Endothelial cell of umbilical vein (primary cell): Measurements from ENCODE around the gene PRTN3. TPM values are rescaled to one million over a fixed set of nuclear protein-coding genes. Genes with fewer than 3 reads are reported as not detected.

ENCODE experiments used
- BruUV-seq: library from RNA; stranded (reverse); fragments of 400-500 nt; replicated peaks from 2 replicates; lab custom pipeline; 2021; lab: Mats Ljungman, UMichigan
- CTCF ChIA-PET: fragments of 300-600, 350-600 bp; sonication (Branson Sonifier 250); formaldehyde crosslinking; loops from one replicate; lab custom pipeline; 2021; ENCODE audit warnings: antibody characterized with exemption, inconsistent platforms; lab: Charles Lee
- POLR2A ChIA-PET: fragments of 300-600, 350-600 bp; sonication (Branson Sonifier 250); formaldehyde crosslinking; loops from one replicate; lab custom pipeline; 2021; ENCODE audit warnings: antibody characterized with exemption, inconsistent platforms; lab: Charles Lee
- DNase-seq: peaks from one replicate; pipeline ENCODE4 v3.0.0-alpha.2; 2011; ENCODE audit warnings: low read depth, low spot score
- FAIRE-seq: peaks from 2 replicates; lab custom pipeline; 2011; peaks lifted over from hg19 to GRCh38; lab: Jason Lieb, UNC
- H2AFZ ChIP-seq: 2 replicates; pipeline ENCODE4 v1.6.0; 2012; ENCODE audit warnings: low read depth, low read length, control low read depth, inconsistent platforms
- H3K27ac ChIP-seq: 2 replicates; pipeline ENCODE4 v1.5.1; 2011; ENCODE audit warnings: low read depth, mild to moderate bottlenecking, control low read depth, low read length, moderate library complexity; ENCODE audit not compliant: insufficient read depth
- H3K27me3 ChIP-seq, 2 experiments: 2 replicates each; pipeline versions ENCODE4 v1.6.0 to v1.6.1; 2011; ENCODE audit warnings: low read length in 2 of 2, mixed read lengths in 1 of 2; ENCODE audit not compliant: control insufficient read depth in 2 of 2, insufficient read depth in 2 of 2
- H3K36me3 ChIP-seq, 2 experiments: 2 replicates in 1 of 2; 3 replicates in 1 of 2; pipeline ENCODE4 v1.5.1; 2011; ENCODE audit warnings: low read length in 2 of 2, mild to moderate bottlenecking in 1 of 2, moderate library complexity in 1 of 2; ENCODE audit not compliant: control insufficient read depth in 2 of 2, insufficient read depth in 2 of 2; ENCODE audit errors: extremely low read depth in 1 of 2
- H3K4me1 ChIP-seq: 3 replicates; pipeline ENCODE4 v1.5.1; 2011; ENCODE audit warnings: mild to moderate bottlenecking, low read length; ENCODE audit not compliant: control insufficient read depth, insufficient read depth; ENCODE audit errors: extremely low read depth
- H3K4me2 ChIP-seq: 2 replicates; pipeline ENCODE4 v1.6.1; 2011; ENCODE audit warnings: low read length, control low read depth, mixed read lengths; ENCODE audit not compliant: insufficient read depth
- H3K4me3 ChIP-seq, 3 experiments: fragments of 200-600 bp in 1 of 3; sonication (generic), shearing (Covaris generic) in 1 of 3; replicated peaks in 1 of 3; 2 replicates each; pipeline ENCODE4 v1.5.1; 2011 to 2016; ENCODE audit warnings: control low read depth in 3 of 3, low read length in 3 of 3, mild to moderate bottlenecking in 2 of 3, inconsistent platforms in 1 of 3, low read depth in 1 of 3, moderate library complexity in 1 of 3; ENCODE audit not compliant: insufficient read depth in 1 of 3
- H3K79me2 ChIP-seq: 2 replicates; pipeline ENCODE4 v1.6.0; 2012; ENCODE audit warnings: low read length, inconsistent platforms; ENCODE audit not compliant: control insufficient read depth, insufficient read depth
- H3K9ac ChIP-seq: replicated peaks from 2 replicates; pipeline ENCODE3; 2011; ENCODE audit warnings: low read length, control low read depth; ENCODE audit not compliant: insufficient read depth; ENCODE audit errors: extremely low read depth
- H3K9me1 ChIP-seq: replicated peaks from 3 replicates; pipeline ENCODE4 v1.6.0; 2011; ENCODE audit warnings: mild to moderate bottlenecking, low read length; ENCODE audit not compliant: control insufficient read depth, insufficient read depth; ENCODE audit errors: extremely low read depth
- H3K9me3 ChIP-seq: replicated peaks from 2 replicates; pipeline ENCODE4 v1.5.1; 2012; ENCODE audit warnings: low read length, inconsistent platforms; ENCODE audit not compliant: control insufficient read depth, insufficient read depth
- H4K20me1 ChIP-seq: replicated peaks from 2 replicates; pipeline ENCODE3; 2011; ENCODE audit warnings: mild to moderate bottlenecking, low read length; ENCODE audit not compliant: control insufficient read depth, insufficient read depth; ENCODE audit errors: extremely low read depth
- EZH2 ChIP-seq: IDR thresholded peaks from 2 replicates; pipeline ENCODE4 v1.6.1; 2012; ENCODE audit warnings: borderline replicate concordance, low read depth, mild to moderate bottlenecking, moderate library complexity, low read length, inconsistent platforms; ENCODE audit not compliant: severe bottlenecking
- FOS ChIP-seq: IDR thresholded peaks from 2 replicates; pipeline ENCODE4 v1.6.1; 2011; ENCODE audit warnings: mild to moderate bottlenecking, low read length, moderate library complexity, borderline replicate concordance; ENCODE audit not compliant: insufficient read depth
- GATA2 ChIP-seq: IDR thresholded peaks from 2 replicates; pipeline ENCODE4 v1.7.0; 2011; ENCODE audit warnings: low read depth, mild to moderate bottlenecking, moderate library complexity, mixed read lengths, low read length; ENCODE audit not compliant: insufficient read length, insufficient read depth
- JUN ChIP-seq: IDR thresholded peaks from 2 replicates; pipeline ENCODE4 v1.6.1; 2011; ENCODE audit warnings: borderline replicate concordance, low read depth; ENCODE audit not compliant: insufficient read length, insufficient read depth
- MYC ChIP-seq: IDR thresholded peaks from one replicate; pipeline ENCODE4 v1.6.1; 2011; ENCODE audit warnings: mild to moderate bottlenecking, low read depth, low read length
- POLR2A ChIP-seq: IDR thresholded peaks from 2 replicates; pipeline ENCODE4 v1.6.1; 2012; ENCODE audit warnings: low read depth, mild to moderate bottlenecking, control low read depth, low read length
- POLR2AphosphoS5 ChIP-seq: IDR thresholded peaks from 2 replicates; pipeline ENCODE4 v1.6.1; 2012; ENCODE audit warnings: low read depth, mild to moderate bottlenecking, control low read depth, low read length, moderate library complexity; ENCODE audit not compliant: insufficient read depth
- dilution Hi-C: fragments of 300-500 bp; cut with MboI; formaldehyde crosslinking; loops from one replicate; pipeline ENCODE4 v1.15.0; 2019; ENCODE audit warnings: low sequenced_read_pairs; ENCODE audit not compliant: extremely low pct_ligation_motif_present
- intact Hi-C: fragments of 100-400 bp; cut with micrococcal nuclease; formaldehyde crosslinking; loops from one replicate; pipeline ENCODE4 v1.10.0; 2022
- polyA plus RNA-seq, 4 experiments: library from polyadenylated mRNA; depleted of rRNA in 3 of 4; stranded (reverse) in 3 of 4; unstranded in 1 of 4; fragments of >200 nt; gene quantifications; 2 replicates each; pipeline versions ENCODE4 v1.2.1 to v1.2.3, GENCODE V29; 2011 to 2012; ENCODE audit warnings: missing spikeins in 1 of 4
- total RNA-seq: library from RNA; stranded (reverse); gene quantifications from 2 replicates; pipeline ENCODE4 v1.2.3, GENCODE V29; 2021
- TF ChIP-seq, protein P1 (sequence below): IDR thresholded peaks from 2 replicates; pipeline ENCODE4 v1.6.1; 2011; ENCODE audit not compliant: insufficient read depth, insufficient read length
- TF ChIP-seq, protein P2 (sequence below), 2 donors: IDR thresholded peaks; 1 replicate in 1 of 2; 2 replicates in 1 of 2; pipeline ENCODE4 v1.5.1; 2011; ENCODE audit warnings: low read length in 2 of 2, mild to moderate bottlenecking in 2 of 2, moderate library complexity in 2 of 2, control low read depth in 1 of 2, inconsistent platforms in 1 of 2, low read depth in 1 of 2; ENCODE audit not compliant: insufficient read depth in 1 of 2; ENCODE audit errors: extremely low read depth in 1 of 2

Gene PRTN3
- total and polyA plus RNA-seq, 2 donors (not counting 3 experiments of a cell fraction or from before 2014, with no cell fraction given), result not detected

DNA sequence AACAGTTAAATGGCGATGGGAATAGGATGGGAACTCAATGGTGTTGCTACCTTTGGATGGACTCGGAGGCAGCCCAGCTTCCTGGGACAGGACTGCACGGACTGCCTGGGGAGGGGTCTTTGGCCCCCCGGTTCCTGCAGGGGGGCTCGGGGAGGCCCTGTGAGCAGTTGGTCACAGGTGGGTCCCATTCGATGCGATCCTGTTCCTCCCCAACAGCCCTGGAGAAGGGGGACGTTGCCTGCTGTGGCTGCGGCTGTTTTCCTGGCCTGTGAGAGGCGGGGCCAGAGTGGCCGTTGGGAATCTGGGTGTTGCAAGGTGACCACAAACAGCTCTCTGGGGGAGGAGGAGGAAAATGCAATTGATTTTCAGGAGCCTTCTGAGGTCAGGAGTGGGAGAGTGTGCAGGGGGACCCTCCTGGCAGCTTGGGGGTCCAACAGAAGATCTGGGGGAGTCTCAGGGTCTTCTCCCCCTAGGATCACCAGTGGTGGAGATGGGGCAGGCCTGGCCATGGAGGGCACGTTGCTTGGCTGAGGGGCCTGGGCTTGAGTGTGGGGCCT is 17.2 kb upstream of the PRTN3 start:
- BruUV-seq, result no TSS peak
- dilution Hi-C loops, result no loop called here
- no peaks in the 10 kb centered on the region for H4K20me1 ChIP-seq
- H3K9me1 ChIP-seq, result no peaks in the 10 kb centered on the region
- H3K4me1 ChIP-seq, result no peaks in the 10 kb centered on the region
- no peak overlapping the region for H3K27ac ChIP-seq
- TF ChIP-seq, protein P1, sequence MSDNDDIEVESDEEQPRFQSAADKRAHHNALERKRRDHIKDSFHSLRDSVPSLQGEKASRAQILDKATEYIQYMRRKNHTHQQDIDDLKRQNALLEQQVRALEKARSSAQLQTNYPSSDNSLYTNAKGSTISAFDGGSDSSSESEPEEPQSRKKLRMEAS, result no peak
- TF ChIP-seq POLR2A (no peak), EZH2 (no peak), JUN (no peak)
- TF ChIP-seq, protein P2, sequence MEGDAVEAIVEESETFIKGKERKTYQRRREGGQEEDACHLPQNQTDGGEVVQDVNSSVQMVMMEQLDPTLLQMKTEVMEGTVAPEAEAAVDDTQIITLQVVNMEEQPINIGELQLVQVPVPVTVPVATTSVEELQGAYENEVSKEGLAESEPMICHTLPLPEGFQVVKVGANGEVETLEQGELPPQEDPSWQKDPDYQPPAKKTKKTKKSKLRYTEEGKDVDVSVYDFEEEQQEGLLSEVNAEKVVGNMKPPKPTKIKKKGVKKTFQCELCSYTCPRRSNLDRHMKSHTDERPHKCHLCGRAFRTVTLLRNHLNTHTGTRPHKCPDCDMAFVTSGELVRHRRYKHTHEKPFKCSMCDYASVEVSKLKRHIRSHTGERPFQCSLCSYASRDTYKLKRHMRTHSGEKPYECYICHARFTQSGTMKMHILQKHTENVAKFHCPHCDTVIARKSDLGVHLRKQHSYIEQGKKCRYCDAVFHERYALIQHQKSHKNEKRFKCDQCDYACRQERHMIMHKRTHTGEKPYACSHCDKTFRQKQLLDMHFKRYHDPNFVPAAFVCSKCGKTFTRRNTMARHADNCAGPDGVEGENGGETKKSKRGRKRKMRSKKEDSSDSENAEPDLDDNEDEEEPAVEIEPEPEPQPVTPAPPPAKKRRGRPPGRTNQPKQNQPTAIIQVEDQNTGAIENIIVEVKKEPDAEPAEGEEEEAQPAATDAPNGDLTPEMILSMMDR (IDR thresholded peaks at IDR 0.05; ENCODE audit: extremely low read depth in 1 of 2, insufficient read depth in 1 of 2, low read depth in 1 of 2, low read length in 2 of 2), result no peak
- H3K79me2 ChIP-seq, result no peaks in the 10 kb centered on the region
- no peak overlapping the region for H2AFZ ChIP-seq
- no peaks in the 10 kb centered on the region for H3K36me3 ChIP-seq
- FAIRE-seq (no peak), DNase-seq (no peak)
- ChIA-PET CTCF (no interaction called here), POLR2A (no interaction called here)
- no peak overlapping the region for H3K4me2 ChIP-seq
- no peaks in the 10 kb centered on the region for H3K9me3 ChIP-seq
- H3K4me3 ChIP-seq, result no peak overlapping the region
- H3K9ac ChIP-seq, result no peak overlapping the region
- intact Hi-C loops, result no loop called here
- H3K27me3 ChIP-seq, result no peaks in the 10 kb centered on the region

DNA sequence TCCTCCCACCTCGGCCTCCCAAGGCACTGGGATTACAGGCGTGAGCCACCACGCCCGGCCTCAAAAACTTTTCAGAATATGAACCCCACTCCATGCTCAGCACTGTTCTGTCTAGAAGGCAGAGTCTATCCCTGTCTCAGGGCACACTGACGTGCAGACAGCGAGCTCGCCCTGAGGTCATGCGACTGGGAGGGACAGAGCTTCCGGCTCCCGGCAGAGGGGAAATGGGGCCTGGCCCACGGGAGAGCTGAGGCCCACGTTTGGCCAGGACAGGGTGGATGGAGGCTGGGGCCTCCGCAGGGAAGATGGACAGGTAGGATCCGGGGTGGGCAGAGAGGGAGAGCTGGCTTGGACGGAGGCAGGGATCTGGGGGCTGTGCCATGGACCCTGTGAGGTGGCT is 15.9 kb upstream of the PRTN3 start:
- no TSS peak for BruUV-seq
- H3K9me1 ChIP-seq, result no peaks in the 10 kb centered on the region
- H3K27ac ChIP-seq, result no peak overlapping the region
- no peaks in the 10 kb centered on the region for H3K27me3 ChIP-seq
- no peaks in the 10 kb centered on the region for H3K36me3 ChIP-seq
- H3K4me1 ChIP-seq, result no peaks in the 10 kb centered on the region
- H4K20me1 ChIP-seq, result no peaks in the 10 kb centered on the region
- no peak overlapping the region for H3K4me3 ChIP-seq
- dilution Hi-C loops (no loop called here), intact Hi-C loops (no loop called here)
- H2AFZ ChIP-seq, result no peak overlapping the region
- H3K79me2 ChIP-seq, result no peaks in the 10 kb centered on the region
- ChIA-PET POLR2A (no interaction called here), CTCF (interaction anchor here (0.7 kb wide), 1 partner anchor 23 kb away, joined by 3 read pairs; no protein-coding TSS in a partner anchor)
- no peaks in the 10 kb centered on the region for H3K9me3 ChIP-seq
- no peak overlapping the region for H3K4me2 ChIP-seq
- no peak for FAIRE-seq
- no peak overlapping the region for H3K9ac ChIP-seq
- no peak for DNase-seq
- TF ChIP-seq, protein P2 (IDR thresholded peaks at IDR 0.05; ENCODE audit: extremely low read depth in 1 of 2, insufficient read depth in 1 of 2, low read depth in 1 of 2, low read length in 2 of 2), result no peak
- no peak for TF ChIP-seq FOS
- no peak for TF ChIP-seq MYC
- TF ChIP-seq POLR2AphosphoS5, result no peak
- TF ChIP-seq GATA2, result no peak
